ENCODE measurements around the gene HMG20B. TPM values are rescaled to one million over a fixed set of nuclear protein-coding genes. Genes with fewer than 3 reads are reported as not detected.

HMG20B gene
- total RNA-seq, 1 experiment from 2014 or later, result 121 TPM

GRCh38 chr19:3544742-3545668 is 27.7 kb upstream of the HMG20B start:
- Mint-ChIP-seq H3K4me1 (no peaks in the 10 kb centered on the region), H3K4me3 (no peak overlapping the region), H3K27ac (no peak overlapping the region), H3K9me3 (no peaks in the 10 kb centered on the region), H3K36me3 (no peaks in the 10 kb centered on the region), H3K27me3 (ENCODE audit: low read depth) (no peaks in the 10 kb centered on the region)
- ChIA-PET POLR2A (interaction anchor here (0.5 to 1.4 kb wide), 7 partner anchors 9 to 519 kb away, joined by 3 to 8 read pairs (median 4); partner anchors contain the start of gene MFSD12), CTCF (interaction anchor here (0.6 to 4.4 kb wide), 36 partner anchors 9 to 443 kb away, joined by 3 to 115 read pairs (median 3); partner anchors contain the start of genes DOHH, MFSD12, MRPL54 and TJP3)
- TF ChIP-seq, protein P1, sequence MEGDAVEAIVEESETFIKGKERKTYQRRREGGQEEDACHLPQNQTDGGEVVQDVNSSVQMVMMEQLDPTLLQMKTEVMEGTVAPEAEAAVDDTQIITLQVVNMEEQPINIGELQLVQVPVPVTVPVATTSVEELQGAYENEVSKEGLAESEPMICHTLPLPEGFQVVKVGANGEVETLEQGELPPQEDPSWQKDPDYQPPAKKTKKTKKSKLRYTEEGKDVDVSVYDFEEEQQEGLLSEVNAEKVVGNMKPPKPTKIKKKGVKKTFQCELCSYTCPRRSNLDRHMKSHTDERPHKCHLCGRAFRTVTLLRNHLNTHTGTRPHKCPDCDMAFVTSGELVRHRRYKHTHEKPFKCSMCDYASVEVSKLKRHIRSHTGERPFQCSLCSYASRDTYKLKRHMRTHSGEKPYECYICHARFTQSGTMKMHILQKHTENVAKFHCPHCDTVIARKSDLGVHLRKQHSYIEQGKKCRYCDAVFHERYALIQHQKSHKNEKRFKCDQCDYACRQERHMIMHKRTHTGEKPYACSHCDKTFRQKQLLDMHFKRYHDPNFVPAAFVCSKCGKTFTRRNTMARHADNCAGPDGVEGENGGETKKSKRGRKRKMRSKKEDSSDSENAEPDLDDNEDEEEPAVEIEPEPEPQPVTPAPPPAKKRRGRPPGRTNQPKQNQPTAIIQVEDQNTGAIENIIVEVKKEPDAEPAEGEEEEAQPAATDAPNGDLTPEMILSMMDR (IDR thresholded peaks at IDR 0.05), result peak; percentile 97
- no peak for TF ChIP-seq IRF2 (CRISPR knock-in tag; IDR thresholded peaks at IDR 0.05; ENCODE audit: borderline replicate concordance, low read depth)
- 0 out of 2 replicates have a peak, but pooled peaks have one; percentile 14 for TF ChIP-seq FOXP4 (CRISPR knock-in tag; IDR thresholded peaks at IDR 0.05)
- TF ChIP-seq AR (CRISPR knock-in tag; IDR thresholded peaks at IDR 0.05), result 0 out of 2 replicates have a peak, but pooled peaks have one; percentile 29
- no peak for TF ChIP-seq ERG (CRISPR knock-in tag; IDR thresholded peaks at IDR 0.05)
- peak; percentile 19; the same call in 1 of the 2 replicates for TF ChIP-seq NFATC4 (CRISPR knock-in tag; IDR thresholded peaks at IDR 0.05)
- TF ChIP-seq USF2 (CRISPR knock-in tag; IDR thresholded peaks at IDR 0.05), result peak; percentile 24; the same call in 1 of the 2 replicates
- no peak for TF ChIP-seq ZNF219 (CRISPR knock-in tag; IDR thresholded peaks at IDR 0.05; ENCODE audit: borderline replicate concordance)
- peak; percentile 63; the same call in 1 of the 2 replicates for TF ChIP-seq ZNF121 (CRISPR knock-in tag; IDR thresholded peaks at IDR 0.05)
- peak; percentile 33; the same call in 1 of the 2 replicates for TF ChIP-seq ZNF671 (CRISPR knock-in tag; IDR thresholded peaks at IDR 0.05)
- TF ChIP-seq PRRX2 (CRISPR knock-in tag; IDR thresholded peaks at IDR 0.05), result 0 out of 2 replicates have a peak, but pooled peaks have one; percentile 46
- TF ChIP-seq GTF2I (CRISPR knock-in tag; conservative IDR thresholded peaks at IDR 0.05), result peak; percentile 57; the same call in 1 of the 2 replicates
- ATAC-seq (peak; percentile 85), DNase-seq (ENCODE audit: low spot score) (peak; percentile 93)

GRCh38 chr19:3545669-3546034 is 27.1 kb upstream of the HMG20B start:
- Mint-ChIP-seq H3K4me3 (no peak overlapping the region), H3K9me3 (no peaks in the 10 kb centered on the region), H3K27ac (no peak overlapping the region), H3K36me3 (no peaks in the 10 kb centered on the region), H3K4me1 (no peaks in the 10 kb centered on the region), H3K27me3 (ENCODE audit: low read depth) (no peaks in the 10 kb centered on the region)
- no peak for TF ChIP-seq ZNF219 (CRISPR knock-in tag; IDR thresholded peaks at IDR 0.05; ENCODE audit: borderline replicate concordance)
- no peak for TF ChIP-seq TP53 (CRISPR knock-in tag; IDR thresholded peaks at IDR 0.05)
- no peak for TF ChIP-seq SOX15 (CRISPR knock-in tag; IDR thresholded peaks at IDR 0.05)
- no peak for TF ChIP-seq ZNF138 (CRISPR knock-in tag; conservative IDR thresholded peaks at IDR 0.05)
- no peak for TF ChIP-seq SP1 (CRISPR knock-in tag; conservative IDR thresholded peaks at IDR 0.05)
- no peak for DNase-seq (ENCODE audit: low spot score)
- ChIA-PET CTCF (interaction anchor here (0.6 to 4.4 kb wide), 30 partner anchors 8 to 416 kb away, joined by 3 to 115 read pairs (median 4); partner anchors contain the start of genes MFSD12, MRPL54 and TJP3), POLR2A (interaction anchor here (1.0 to 1.4 kb wide), 5 partner anchors 11 to 520 kb away, joined by 3 to 8 read pairs (median 4); partner anchors contain the start of gene MFSD12)
- ATAC-seq, result no peak

All from WTC11 (cell line).